Adrenal gland (tissue), 12 donors: ENCODE data around the gene NUP62. TPM values are rescaled to one million over a fixed set of nuclear protein-coding genes. Genes with fewer than 3 reads are reported as not detected.

Experiments
- DNase-seq, 7 donors: peaks; one replicate each; pipeline ENCODE4 v3.0.0-alpha.2; 2019 to 2020
- H3K27ac ChIP-seq, 5 donors: fragments of 200-600 bp; sonication (generic) in 4 of 5; 1 replicate in 3 of 5; 2 replicates in 2 of 5; pipeline versions ENCODE4 v1.5.1 to v1.8.0; 2016 to 2020; ENCODE audit warnings: mild to moderate bottlenecking in 1 of 5
- H3K27me3 ChIP-seq: fragments of 200-600 bp; 2 replicates; pipeline ENCODE4 v1.8.0; 2021
- H3K36me3 ChIP-seq, 2 donors: fragments of 200-600 bp; replicated peaks in 1 of 2; 1 replicate in 1 of 2; 2 replicates in 1 of 2; pipeline versions ENCODE4 v1.5.1 to v1.8.0; 2018 to 2022
- H3K4me1 ChIP-seq, 2 donors: fragments of 200-600 bp; replicated peaks in 1 of 2; 1 replicate in 1 of 2; 2 replicates in 1 of 2; pipeline versions ENCODE4 v1.5.1 to v1.8.0; 2018 to 2021
- H3K4me3 ChIP-seq, 4 donors: fragments of 200-600 bp; sonication (generic) in 3 of 4; one replicate each; pipeline ENCODE4 v1.5.1; 2016 to 2018
- H3K9me3 ChIP-seq, 3 donors: fragments of 200-600 bp; sonication (generic) in 1 of 3; replicated peaks in 1 of 3; 1 replicate in 2 of 3; 2 replicates in 1 of 3; pipeline versions ENCODE4 v1.5.1 to v1.8.0; 2016 to 2021
- POLR2A ChIP-seq, 2 donors: fragments of 450-650 bp; IDR thresholded peaks; one replicate each; pipeline ENCODE4 v1.6.1; 2017; ENCODE audit warnings: antibody characterized with exemption in 2 of 2, mild to moderate bottlenecking in 2 of 2, moderate library complexity in 1 of 2
- WGBS, 4 donors: extraction: QIAGEN DNeasy Blood & Tissue Kit in 2 of 4; methylation state at CpG; one replicate each; pipeline versions ENCODE4 v1.1.5 to v1.1.7; 2013 to 2017; 5-methylcytosine and 5-hydroxymethylcytosine counted together
- intact Hi-C, 2 donors: fragments of 100-400 bp; cut with DNase I; formaldehyde crosslinking; loops; one replicate each; pipeline versions ENCODE4 v1.14.1 to v1.15.0; 2022 to 2023
- polyA plus RNA-seq, 3 donors: library from polyadenylated mRNA; stranded (reverse); fragments of 200-250 nt in 2 of 3; fragments of 350-450 nt in 1 of 3; fragmentation: Illumina TruSeq in 1 of 3; extraction: RNeasy Lipid Tissue Mini Kit (QIAGEN cat#74804) in 1 of 3; gene quantifications; one replicate each; pipeline ENCODE4 v1.2.3, GENCODE V29; 2013 to 2014
- total RNA-seq, 9 donors: library from RNA; depleted of rRNA in 4 of 9; stranded (reverse); fragments of >200 nt in 4 of 9; fragments of 120-200 nt in 1 of 9; fragmentation: NEBNext Ultra II Directional in 1 of 9; extraction: Animal tissue kit (Norgen Biotek cat#: 25700) in 1 of 9; gene quantifications; one replicate each; pipeline versions ENCODE4 v1.1.0 to v1.2.4, GENCODE V29; 2013 to 2023
- TF ChIP-seq, protein P1 (sequence below), 6 experiments: fragments of 450-650 bp in 4 of 6; fragments of 200-600 bp in 2 of 6; sonication (generic) in 1 of 6; IDR thresholded peaks; 1 replicate in 5 of 6; 2 replicates in 1 of 6; pipeline versions ENCODE4 v1.5.1 to v1.8.0; 2016 to 2021; ENCODE audit warnings: antibody characterized with exemption in 6 of 6, mild to moderate bottlenecking in 2 of 6, moderate library complexity in 1 of 6
- donor health status: healthy with polysubstance abuse.
- donor health status: Bipolar disorder and iron deficiency.
- donor health status: DM: yes; HTN: yes; CAD: no.
- donor health status: DM: no; HTN: no; CAD: no.
- donor health status: DM: no; HTN: no; CAD: no.
- donor health status: DM: yes; HTN: yes; CAD: no.

Gene NUP62
- total and polyA plus RNA-seq, 12 donors, result 26.4 to 71.8 (median 48.3) TPM

GRCh38 chr19:49862391-49863253, 66.7 kb downstream of the NUP62 start:
- peak overlapping the region in 2 of 5 donors; percentile 81 to 94 for H3K27ac ChIP-seq
- H3K9me3 ChIP-seq, result no peaks in the 10 kb centered on the region
- peaks cover 0 to 59% of the 10 kb centered on the region in 2 donors for H3K36me3 ChIP-seq
- TF ChIP-seq, protein P1, sequence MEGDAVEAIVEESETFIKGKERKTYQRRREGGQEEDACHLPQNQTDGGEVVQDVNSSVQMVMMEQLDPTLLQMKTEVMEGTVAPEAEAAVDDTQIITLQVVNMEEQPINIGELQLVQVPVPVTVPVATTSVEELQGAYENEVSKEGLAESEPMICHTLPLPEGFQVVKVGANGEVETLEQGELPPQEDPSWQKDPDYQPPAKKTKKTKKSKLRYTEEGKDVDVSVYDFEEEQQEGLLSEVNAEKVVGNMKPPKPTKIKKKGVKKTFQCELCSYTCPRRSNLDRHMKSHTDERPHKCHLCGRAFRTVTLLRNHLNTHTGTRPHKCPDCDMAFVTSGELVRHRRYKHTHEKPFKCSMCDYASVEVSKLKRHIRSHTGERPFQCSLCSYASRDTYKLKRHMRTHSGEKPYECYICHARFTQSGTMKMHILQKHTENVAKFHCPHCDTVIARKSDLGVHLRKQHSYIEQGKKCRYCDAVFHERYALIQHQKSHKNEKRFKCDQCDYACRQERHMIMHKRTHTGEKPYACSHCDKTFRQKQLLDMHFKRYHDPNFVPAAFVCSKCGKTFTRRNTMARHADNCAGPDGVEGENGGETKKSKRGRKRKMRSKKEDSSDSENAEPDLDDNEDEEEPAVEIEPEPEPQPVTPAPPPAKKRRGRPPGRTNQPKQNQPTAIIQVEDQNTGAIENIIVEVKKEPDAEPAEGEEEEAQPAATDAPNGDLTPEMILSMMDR (IDR thresholded peaks at IDR 0.05), result peak in 2 of 6 experiments; percentile 17 to 19
- no peak for TF ChIP-seq POLR2A (IDR thresholded peaks at IDR 0.05)
- intact Hi-C loops, result no loop called here
- no peaks in the 10 kb centered on the region for H3K27me3 ChIP-seq
- peaks cover 41 to 79% of the 10 kb centered on the region in 2 donors for H3K4me1 ChIP-seq
- 61 to 71% (median 68%) methylated on average over 20 to 49 of the region's 49 CpGs for WGBS, 4 donors
- peak in 6 of 7 donors; percentile 35 to 63 (median 52) for DNase-seq
- no peak overlapping the region for H3K4me3 ChIP-seq

DNA sequence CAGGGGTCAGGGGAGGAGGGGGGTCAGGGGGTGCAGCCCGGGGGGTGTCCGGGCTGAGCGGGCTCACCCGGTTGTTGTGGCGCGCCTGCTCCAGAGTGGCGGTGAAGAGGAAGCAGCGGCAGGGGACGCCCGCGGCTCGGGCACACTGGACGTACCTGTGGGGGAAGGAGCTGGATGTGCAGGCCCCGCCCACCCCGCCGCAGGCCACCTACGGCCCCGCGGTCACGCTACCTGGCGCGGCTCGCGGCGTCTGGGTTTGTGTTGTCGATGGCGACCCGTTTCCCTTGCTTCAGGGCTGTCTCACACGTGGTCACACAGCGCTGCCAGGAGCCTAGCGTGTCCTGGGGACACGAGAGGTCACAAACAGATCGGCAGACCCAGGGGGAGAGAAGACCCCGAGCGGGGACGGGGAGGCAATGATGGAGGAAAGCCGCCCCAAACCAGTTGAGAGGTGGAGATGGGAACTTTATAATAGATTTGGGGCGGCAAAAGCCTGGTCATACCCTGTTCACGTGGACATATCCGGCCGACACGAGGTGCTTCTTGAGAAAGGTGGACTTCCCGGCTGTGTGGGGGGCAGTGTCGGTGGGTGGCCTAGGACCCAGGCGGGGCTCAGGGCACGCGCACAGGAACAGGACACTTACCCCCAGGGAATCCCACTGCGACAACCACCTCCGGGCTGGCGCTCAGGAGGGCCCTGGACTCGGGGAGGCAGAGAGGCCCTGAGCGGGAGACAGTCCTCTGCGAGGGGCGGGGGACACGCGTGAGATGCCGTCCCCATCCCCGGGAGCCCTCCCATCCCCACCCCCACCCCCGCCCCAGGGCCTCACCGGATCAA, 67.5 kb downstream of the NUP62 start:
- peak; percentile 51 to 69 (median 58) for DNase-seq
- H3K27ac ChIP-seq, result peak overlapping the region in 4 of 5 donors; percentile 78 to 94 (median 82)
- H3K4me1 ChIP-seq, result peaks cover 46 to 85% of the 10 kb centered on the region in 2 donors

GRCh38 chr19:49861107-49861506, 68.2 kb downstream of the NUP62 start:
- 12 to 37% (median 34%) methylated on average over 4 to 13 of the region's 13 CpGs; no CpG with 5 or more reads in 1 of the 4 donors for WGBS, 4 donors
- H3K9me3 ChIP-seq, result no peaks in the 10 kb centered on the region
- H3K27ac ChIP-seq, result peak overlapping the region; percentile 69 to 94 (median 81)
- TF ChIP-seq, protein P1 (IDR thresholded peaks at IDR 0.05), result no peak
- peak in 1 of 2 donors; percentile 25 for TF ChIP-seq POLR2A (IDR thresholded peaks at IDR 0.05)
- H3K4me3 ChIP-seq, result peak overlapping the region in 1 of 4 donors; percentile 19
- peak; percentile 71 to 88 (median 85) for DNase-seq
- H3K36me3 ChIP-seq, result peaks cover 0 to 74% of the 10 kb centered on the region in 2 donors
- H3K27me3 ChIP-seq, result no peaks in the 10 kb centered on the region
- H3K4me1 ChIP-seq, result peaks cover 43 to 84% of the 10 kb centered on the region in 2 donors
- intact Hi-C loops, result no loop called here

More for the DNA sequence above, 67.5 kb downstream of the NUP62 start:
- peaks cover 0 to 68% of the 10 kb centered on the region in 2 donors for H3K36me3 ChIP-seq
- H3K27me3 ChIP-seq, result no peaks in the 10 kb centered on the region
- H3K9me3 ChIP-seq, result no peaks in the 10 kb centered on the region
- intact Hi-C loops, result no loop called here
- TF ChIP-seq POLR2A (IDR thresholded peaks at IDR 0.05), result no peak
- TF ChIP-seq, protein P1 (IDR thresholded peaks at IDR 0.05), result no peak
- H3K4me3 ChIP-seq, result no peak overlapping the region
- WGBS, 4 donors, result 61 to 78% (median 68%) methylated on average over 21 to 60 of the region's 60 CpGs
